ENCODE measurements around the gene CHST10. TPM values are rescaled to one million over a fixed set of nuclear protein-coding genes. Genes with fewer than 3 reads are reported as not detected.

CHST10 gene
- total RNA-seq, 1 experiment from 2014 or later, result not detected

DNA sequence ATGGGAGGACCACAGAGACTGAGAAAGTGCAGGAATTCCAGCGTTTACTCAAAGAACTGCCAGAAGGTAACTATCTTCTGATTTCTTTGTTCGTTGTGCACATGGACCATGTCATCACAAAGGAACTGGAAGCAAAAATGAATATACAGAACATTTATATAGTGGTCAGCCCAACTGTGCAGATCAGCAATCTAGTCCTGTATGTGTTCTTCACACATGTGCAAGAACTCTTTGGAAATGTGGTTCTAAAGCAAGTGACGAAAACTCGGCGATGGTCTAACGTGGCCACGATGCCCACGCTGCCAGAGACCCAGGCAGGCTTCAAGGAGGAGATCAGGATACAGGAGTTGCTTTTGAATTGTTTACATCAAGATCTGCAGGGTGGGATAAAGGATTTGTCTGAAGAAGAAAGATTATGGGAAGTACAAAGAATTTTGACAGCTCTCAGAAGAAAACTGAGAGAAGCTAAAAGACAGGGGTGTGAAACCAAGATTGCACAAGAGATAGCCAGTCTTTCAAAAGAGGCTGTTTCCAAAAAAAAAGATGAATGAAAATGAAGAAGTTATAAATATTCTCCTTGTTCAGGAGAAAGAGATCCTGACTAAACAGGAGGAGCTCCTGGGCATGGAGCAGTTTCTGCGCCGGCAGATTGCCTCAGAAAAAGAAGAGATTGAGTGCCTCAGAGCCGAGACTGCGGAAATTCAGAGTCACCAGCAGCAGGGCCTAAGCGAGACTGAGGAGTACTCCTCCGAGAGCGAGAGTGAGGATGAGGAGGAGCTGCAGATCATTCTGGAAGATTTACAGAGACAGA, 8.3 kb upstream of the CHST10 start:
- Histone ChIP-seq H4K20me1 (ENCODE audit: insufficient read depth) (0 out of 2 replicates have a peak, but pooled peaks cover 5% of the 10 kb centered on the region), H3K4me3 (no peak overlapping the region), H3K4me1 (replicated peaks; ENCODE audit: insufficient read depth) (no peaks in the 10 kb centered on the region), H3F3A (ENCODE audit: insufficient read depth, low read depth) (no peaks in the 10 kb centered on the region), H3K36me3 (ENCODE audit: low read depth) (no peaks in the 10 kb centered on the region), H3K27me3 (ENCODE audit: insufficient read depth, low read depth) (peaks cover 45% of the 10 kb centered on the region; the same call in 1 of the 2 replicates), H2AFZ (no peak overlapping the region), H3K27ac (no peak overlapping the region), H3K9me2 (ENCODE audit: insufficient read depth) (no peaks in the 10 kb centered on the region; the same call in 1 of the 2 replicates), H3K9me3 (ENCODE audit: insufficient read depth, low read depth) (no peaks in the 10 kb centered on the region), H3K4me2 (no peak overlapping the region), H3K79me2 (ENCODE audit: low read depth) (no peaks in the 10 kb centered on the region)
- no peak for TF ChIP-seq CTCF (conservative IDR thresholded peaks at IDR 0.05)
- TF ChIP-seq EZH2 (IDR thresholded peaks at IDR 0.05; ENCODE audit: low read depth), result no peak
- BruUV-seq (replicated peaks), result no TSS peak
- CTCF ChIA-PET, result no interaction called here
- intact Hi-C loops (cut with micrococcal nuclease; ENCODE audit: unreplicated experiment), result no loop called here
- DNase-seq, result no peak
- POLR2A ChIA-PET (ENCODE audit: unreplicated experiment), result no interaction called here

GRCh38 chr2:100425107-100425506, 7.6 kb upstream of the CHST10 start:
- no peaks in the 10 kb centered on the region for H3K4me1 ChIP-seq (replicated peaks; ENCODE audit: insufficient read depth)
- H4K20me1 ChIP-seq (ENCODE audit: insufficient read depth), result 0 out of 2 replicates have a peak, but pooled peaks cover under 1% of the 10 kb centered on the region
- H3K9me3 ChIP-seq (ENCODE audit: insufficient read depth, low read depth), result no peaks in the 10 kb centered on the region
- H3K27me3 ChIP-seq (ENCODE audit: insufficient read depth, low read depth), result peaks cover 45% of the 10 kb centered on the region; the same call in 1 of the 2 replicates
- H3K27ac ChIP-seq, result no peak overlapping the region
- H2AFZ ChIP-seq, result no peak overlapping the region
- H3K36me3 ChIP-seq (ENCODE audit: low read depth), result no peaks in the 10 kb centered on the region
- BruUV-seq (replicated peaks), result no TSS peak
- POLR2A ChIA-PET (ENCODE audit: unreplicated experiment), result no interaction called here
- no peaks in the 10 kb centered on the region for H3F3A ChIP-seq (ENCODE audit: insufficient read depth, low read depth)
- no peaks in the 10 kb centered on the region for H3K79me2 ChIP-seq (ENCODE audit: low read depth)
- H3K9me2 ChIP-seq (ENCODE audit: insufficient read depth), result no peaks in the 10 kb centered on the region; the same call in 1 of the 2 replicates
- no peak overlapping the region for H3K4me2 ChIP-seq
- no peak for DNase-seq
- CTCF ChIA-PET, result no interaction called here
- no peak overlapping the region for H3K4me3 ChIP-seq
- intact Hi-C loops (cut with micrococcal nuclease; ENCODE audit: unreplicated experiment), result no loop called here
- TF ChIP-seq CTCF (conservative IDR thresholded peaks at IDR 0.05), result no peak
- no peak for TF ChIP-seq EZH2 (IDR thresholded peaks at IDR 0.05; ENCODE audit: low read depth)

- H3K79me2 ChIP-seq (ENCODE audit: low read depth), result no peaks in the 10 kb centered on the region
- ChIA-PET POLR2A (ENCODE audit: unreplicated experiment) (no interaction called here), CTCF (no interaction called here)
- H3K4me1 ChIP-seq (replicated peaks; ENCODE audit: insufficient read depth), result no peaks in the 10 kb centered on the region
- no peak overlapping the region for H3K4me3 ChIP-seq
- no peaks in the 10 kb centered on the region for H3K9me3 ChIP-seq (ENCODE audit: insufficient read depth, low read depth)
- H3K4me2 ChIP-seq, result no peak overlapping the region
- H3K27me3 ChIP-seq (ENCODE audit: insufficient read depth, low read depth), result peaks cover 49% of the 10 kb centered on the region; the same call in 1 of the 2 replicates
- no peak for DNase-seq
- intact Hi-C loops (cut with micrococcal nuclease; ENCODE audit: unreplicated experiment), result no loop called here
- TF ChIP-seq CTCF (conservative IDR thresholded peaks at IDR 0.05) (no peak), EZH2 (IDR thresholded peaks at IDR 0.05; ENCODE audit: low read depth) (no peak)
- H3F3A ChIP-seq (ENCODE audit: insufficient read depth, low read depth), result no peaks in the 10 kb centered on the region
- no peak overlapping the region for H2AFZ ChIP-seq
- no peak overlapping the region for H3K27ac ChIP-seq
- no peaks in the 10 kb centered on the region for H4K20me1 ChIP-seq (ENCODE audit: insufficient read depth)
- no TSS peak for BruUV-seq (replicated peaks)
- H3K9me2 ChIP-seq (ENCODE audit: insufficient read depth), result no peaks in the 10 kb centered on the region; the same call in 1 of the 2 replicates
- no peaks in the 10 kb centered on the region for H3K36me3 ChIP-seq (ENCODE audit: low read depth)
Observed at GRCh38 chr2:100424277-100424875, 6.9 kb upstream of the CHST10 start.
